Activated T-cell treated with anti-CD3 and anti-CD28 coated beads for 48 hours (primary cell): Measurements from ENCODE around the gene SPARCL1.
"Not testable (repeated sequence)": the region's sequence is repeated elsewhere in the genome, so short reads cannot be mapped to it uniquely, and the experiment has no call there.

ENCODE experiments used
- DNase-seq: peaks from one replicate; pipeline ENCODE4 v3.0.0-alpha.2; 2020; ENCODE audit warnings: low read depth

The SPARCL1 gene

GRCh38 chr4:87529187-87529586 lies at the start of gene SPARCL1:
Gene SPARCL1 (minus strand): TSS chr4:87529376. CDS start chr4:87499574, 29,802 bp downstream.
- DNase-seq = no peak

- DNase-seq = no peak
These were observed 46.8 kb upstream of the SPARCL1 start for GRCh38 chr4:87575983-87576382.

- DNase-seq = no peak
These were observed 46.2 kb upstream of the SPARCL1 start for GRCh38 chr4:87575408-87575807.

- no peak for DNase-seq
These were observed 45.8 kb upstream of the SPARCL1 start for GRCh38 chr4:87574996-87575395.

GRCh38 chr4:87574376-87574775 lies 45.2 kb upstream of the SPARCL1 start:
- DNase-seq = not testable (repeated sequence)

GRCh38 chr4:87570290-87570805 lies 41.2 kb upstream of the SPARCL1 start:
- DNase-seq = no peak

- DNase-seq = no peak
These were observed 38.0 kb upstream of the SPARCL1 start for GRCh38 chr4:87567191-87567590.

GRCh38 chr4:87566276-87566675 lies 37.1 kb upstream of the SPARCL1 start:
- DNase-seq = no peak

GRCh38 chr4:87565746-87566145 lies 36.6 kb upstream of the SPARCL1 start:
- DNase-seq = no peak

- no peak for DNase-seq
These were observed 31.6 kb upstream of the SPARCL1 start for GRCh38 chr4:87560802-87561201.

- peak; percentile 12 for DNase-seq
These were observed 30.1 kb upstream of the SPARCL1 start for GRCh38 chr4:87559090-87559837.

- no peak for DNase-seq
These were observed 28.2 kb upstream of the SPARCL1 start for GRCh38 chr4:87557348-87557747.

GRCh38 chr4:87555773-87556619 lies 26.8 kb upstream of the SPARCL1 start:
- no peak for DNase-seq

GRCh38 chr4:87553182-87553581 lies 24.0 kb upstream of the SPARCL1 start:
- DNase-seq = no peak

GRCh38 chr4:87551361-87551760 lies 22.2 kb upstream of the SPARCL1 start:
- DNase-seq = no peak

GRCh38 chr4:87547016-87547708 lies 18.0 kb upstream of the SPARCL1 start:
- DNase-seq = no peak

GRCh38 chr4:87545052-87545451 lies 15.9 kb upstream of the SPARCL1 start:
- DNase-seq = no peak

GRCh38 chr4:87543835-87544461 lies 14.8 kb upstream of the SPARCL1 start:
- no peak for DNase-seq

GRCh38 chr4:87542734-87543312 lies 13.6 kb upstream of the SPARCL1 start:
- DNase-seq = no peak

GRCh38 chr4:87541956-87542709 lies 13.0 kb upstream of the SPARCL1 start:
- no peak for DNase-seq

- DNase-seq = no peak
These were observed 12.3 kb upstream of the SPARCL1 start for GRCh38 chr4:87541521-87541920.
